ENCODE measurements around the gene RHOB.
"Not testable (repeated sequence)": the region's sequence is repeated elsewhere in the genome, so short reads cannot be mapped to it uniquely, and the experiment has no call there.

GRCh38 chr2:20493095-20493494 lies 46.2 kb downstream of the RHOB start:
- not testable (repeated sequence) for TF ChIP-seq POLR2A (IDR thresholded peaks at IDR 0.05; ENCODE audit: low read depth); CTCF (IDR thresholded peaks at IDR 0.05); EP300 (IDR thresholded peaks at IDR 0.05); POLR2AphosphoS5 (IDR thresholded peaks at IDR 0.05)
